Natural killer cell (primary cell): ENCODE measurements around the gene DLX4. TPM values are rescaled to one million over a fixed set of nuclear protein-coding genes. Genes with fewer than 3 reads are reported as not detected.

Experiments used
- ATAC-seq, 3 donors: fragments of 150-1000 bp in 2 of 3; fragments of 200-7000 bp in 1 of 3; cut with Tn5 transposase; 1 replicate in 1 of 3; 2 replicates in 2 of 3; pipeline ENCODE4 v1.10.0; 2021; ENCODE audit warnings: mild to moderate bottlenecking in 2 of 3, moderate library complexity in 2 of 3
- DNase-seq, 2 donors: peaks; one replicate each; pipeline versions ENCODE4 v3.0.0 to v3.0.0-alpha.2; 2013 to 2021; ENCODE audit warnings: mixed read lengths in 1 of 2
- H3K27ac ChIP-seq: one replicate; pipeline ENCODE4 v1.5.1; 2013; ENCODE audit warnings: mild to moderate bottlenecking, low read length
- H3K27me3 ChIP-seq: one replicate; pipeline ENCODE4 v1.6.1; 2013; ENCODE audit warnings: low read length; ENCODE audit not compliant: control insufficient read depth, insufficient read depth
- H3K36me3 ChIP-seq: one replicate; pipeline ENCODE4 v1.6.1; 2013; ENCODE audit warnings: low read length; ENCODE audit not compliant: control insufficient read depth, insufficient read depth
- H3K4me1 ChIP-seq: one replicate; pipeline ENCODE4 v1.6.1; 2013; ENCODE audit warnings: low read length; ENCODE audit not compliant: control insufficient read depth, insufficient read depth
- H3K4me3 ChIP-seq: one replicate; pipeline ENCODE4 v1.5.1; 2013; ENCODE audit warnings: low read length
- H3K9me3 ChIP-seq: one replicate; pipeline ENCODE4 v1.6.1; 2013; ENCODE audit warnings: low read length; ENCODE audit not compliant: control insufficient read depth, insufficient read depth
- H3K27ac Mint-ChIP-seq, 2 donors: one replicate each; pipeline ENCODE4 v1.8.0; 2022; ENCODE audit warnings: mild to moderate bottlenecking in 2 of 2, mixed read lengths in 2 of 2, moderate library complexity in 1 of 2
- H3K27me3 Mint-ChIP-seq, 2 donors: one replicate each; pipeline ENCODE4 v1.8.0; 2022; ENCODE audit warnings: low read depth in 2 of 2, mixed read lengths in 2 of 2
- H3K36me3 Mint-ChIP-seq: one replicate; pipeline ENCODE4 v1.8.0; 2022; ENCODE audit warnings: mixed read lengths
- H3K4me1 Mint-ChIP-seq, 2 donors: one replicate each; pipeline ENCODE4 v1.8.0; 2022; ENCODE audit warnings: mixed read lengths in 2 of 2
- H3K4me3 Mint-ChIP-seq: one replicate; pipeline ENCODE4 v1.8.0; 2022; ENCODE audit warnings: mild to moderate bottlenecking, moderate library complexity, mixed read lengths
- H3K9me3 Mint-ChIP-seq, 2 donors: one replicate each; pipeline ENCODE4 v1.8.0; 2022; ENCODE audit warnings: mixed read lengths in 2 of 2
- WGBS: methylation state at CpG from one replicate; pipeline ENCODE4 v1.1.7; 2013; ENCODE audit warnings: missing lambda C conversion rate; ENCODE audit not compliant: insufficient coverage; 5-methylcytosine and 5-hydroxymethylcytosine counted together
- intact Hi-C: fragments of 100-400 bp; cut with micrococcal nuclease; formaldehyde crosslinking; loops from one replicate; pipeline ENCODE4 v1.14.2; 2022
- total RNA-seq, 4 donors: library from RNA; stranded (reverse); fragments of 120-200 nt in 1 of 4; gene quantifications; one replicate each; pipeline versions ENCODE4 v1.2.3 to v1.2.4, GENCODE V29; 2013 to 2022
- TF ChIP-seq, protein P1 (sequence below): fragments of 200-600 bp; IDR thresholded peaks from one replicate; pipeline ENCODE4 v1.8.0; 2022; ENCODE audit warnings: antibody characterized with exemption

The DLX4 gene
- total RNA-seq, 3 donors from 2014 or later (not counting 1 experiment from before 2014, with no cell fraction given): 0.35 to 1.1 TPM; not detected in 1

- Mint-ChIP-seq H3K4me3 (no peak overlapping the region), H3K27ac (no peak overlapping the region), H3K36me3 (no peaks in the 10 kb centered on the region), H3K9me3 (no peaks in the 10 kb centered on the region), H3K27me3 (peaks cover 51 to 63% of the 10 kb centered on the region in 2 donors), H3K4me1 (no peaks in the 10 kb centered on the region)
- WGBS: 78% methylated on average over 3 of the region's 3 CpGs
- intact Hi-C loops: no loop called here
- Histone ChIP-seq H3K27ac (no peak overlapping the region), H3K4me3 (no peak overlapping the region), H3K36me3 (no peaks in the 10 kb centered on the region), H3K27me3 (peaks cover 3% of the 10 kb centered on the region), H3K9me3 (no peaks in the 10 kb centered on the region), H3K4me1 (no peaks in the 10 kb centered on the region)
- ATAC-seq (no peak), DNase-seq (no peak)
- TF ChIP-seq, protein P1, sequence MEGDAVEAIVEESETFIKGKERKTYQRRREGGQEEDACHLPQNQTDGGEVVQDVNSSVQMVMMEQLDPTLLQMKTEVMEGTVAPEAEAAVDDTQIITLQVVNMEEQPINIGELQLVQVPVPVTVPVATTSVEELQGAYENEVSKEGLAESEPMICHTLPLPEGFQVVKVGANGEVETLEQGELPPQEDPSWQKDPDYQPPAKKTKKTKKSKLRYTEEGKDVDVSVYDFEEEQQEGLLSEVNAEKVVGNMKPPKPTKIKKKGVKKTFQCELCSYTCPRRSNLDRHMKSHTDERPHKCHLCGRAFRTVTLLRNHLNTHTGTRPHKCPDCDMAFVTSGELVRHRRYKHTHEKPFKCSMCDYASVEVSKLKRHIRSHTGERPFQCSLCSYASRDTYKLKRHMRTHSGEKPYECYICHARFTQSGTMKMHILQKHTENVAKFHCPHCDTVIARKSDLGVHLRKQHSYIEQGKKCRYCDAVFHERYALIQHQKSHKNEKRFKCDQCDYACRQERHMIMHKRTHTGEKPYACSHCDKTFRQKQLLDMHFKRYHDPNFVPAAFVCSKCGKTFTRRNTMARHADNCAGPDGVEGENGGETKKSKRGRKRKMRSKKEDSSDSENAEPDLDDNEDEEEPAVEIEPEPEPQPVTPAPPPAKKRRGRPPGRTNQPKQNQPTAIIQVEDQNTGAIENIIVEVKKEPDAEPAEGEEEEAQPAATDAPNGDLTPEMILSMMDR: no peak
Observed at GRCh38 chr17:49984283-49984682, 15.3 kb downstream of the DLX4 start.

DNA sequence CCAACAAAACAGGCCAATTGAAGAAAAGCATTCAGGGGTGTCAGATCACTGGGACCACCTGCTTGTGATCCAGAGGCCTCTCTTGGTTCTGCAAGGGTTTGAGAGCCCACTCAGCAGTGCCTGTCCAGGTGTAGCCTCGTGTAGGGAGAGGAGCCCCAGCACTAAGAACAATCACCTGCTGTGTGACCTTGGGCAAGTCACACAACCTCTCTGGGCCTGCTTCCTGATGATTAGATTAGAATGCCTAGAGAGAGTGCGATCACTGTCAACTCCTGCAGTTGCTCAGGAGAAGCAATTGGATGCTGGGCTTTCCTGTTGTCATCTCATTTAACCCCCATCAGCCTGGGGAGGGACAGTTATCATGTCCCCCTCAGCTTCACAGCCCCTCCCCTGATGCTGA is 15.8 kb downstream of the DLX4 start:
- Histone ChIP-seq H3K27me3 (peaks cover 4% of the 10 kb centered on the region), H3K36me3 (no peaks in the 10 kb centered on the region), H3K4me3 (no peak overlapping the region), H3K9me3 (no peaks in the 10 kb centered on the region), H3K27ac (no peak overlapping the region), H3K4me1 (no peaks in the 10 kb centered on the region)
- Mint-ChIP-seq H3K36me3 (no peaks in the 10 kb centered on the region), H3K4me1 (no peaks in the 10 kb centered on the region), H3K4me3 (no peak overlapping the region), H3K27ac (no peak overlapping the region), H3K27me3 (peaks cover 51 to 64% of the 10 kb centered on the region in 2 donors), H3K9me3 (no peaks in the 10 kb centered on the region)
- ATAC-seq: no peak
- DNase-seq: no peak
- intact Hi-C loops: no loop called here
- TF ChIP-seq, protein P1: no peak
- 75% methylated on average over 2 of the region's 2 CpGs for WGBS

- Histone ChIP-seq H3K4me3 (no peak overlapping the region), H3K36me3 (no peaks in the 10 kb centered on the region), H3K27ac (no peak overlapping the region), H3K4me1 (no peaks in the 10 kb centered on the region), H3K9me3 (no peaks in the 10 kb centered on the region), H3K27me3 (peaks cover 6% of the 10 kb centered on the region)
- Mint-ChIP-seq H3K36me3 (no peaks in the 10 kb centered on the region), H3K9me3 (no peaks in the 10 kb centered on the region), H3K27ac (no peak overlapping the region), H3K4me3 (no peak overlapping the region), H3K27me3 (peaks cover 54 to 68% of the 10 kb centered on the region in 2 donors), H3K4me1 (no peaks in the 10 kb centered on the region)
- WGBS: 59% methylated on average over 3 of the region's 3 CpGs
- no peak for ATAC-seq
- TF ChIP-seq, protein P1: no peak
- DNase-seq: no peak
- intact Hi-C loops: no loop called here
Observed at GRCh38 chr17:49985310-49985990, 16.5 kb downstream of the DLX4 start.
